ENCODE data around the gene TTC13. TPM values are rescaled to one million over a fixed set of nuclear protein-coding genes. Genes with fewer than 3 reads are reported as not detected.

Gene TTC13
- total and polyA plus RNA-seq, 2 of the 4 experiments (the other 2 are of a cell fraction), result 6.1 to 9.1 TPM

- H3K4me2 ChIP-seq (ENCODE audit: low read depth, low read length), result peak overlapping the region; percentile 87
- 0 out of 4 replicates have a peak overlapping the region, but pooled peaks of 1 of the 2 experiments have one; percentile 47 for H4K8ac ChIP-seq (ENCODE audit: low read depth in 2 of 2, low read length in 2 of 2)
- BruUV-seq (replicated peaks), result no TSS peak
- H3K4ac ChIP-seq (ENCODE audit: low read depth, low read length), result no peak overlapping the region
- peak overlapping the region; percentile 42; the same call in 1 of the 2 replicates for H3K9ac ChIP-seq (ENCODE audit: low read depth, low read length)
- intact Hi-C loops (cut with micrococcal nuclease) (loop anchor here (1.0 to 5.0 kb wide), 6 partner anchors 41 to 336 kb away; partner anchors contain the start of genes C1orf198 and COG2), in situ Hi-C loops (cut with MboI; ENCODE audit: low sequenced_read_pairs) (no loop called here), dilution Hi-C loops (cut with HindIII; ENCODE audit: low sequenced_read_pairs, unreplicated experiment) (no loop called here)
- H3K27ac ChIP-seq (ENCODE audit: insufficient read depth, low read length), result peak overlapping the region; percentile 15; the same call in 1 of the 2 replicates
- ATAC-seq (ENCODE audit: low read depth) (peak; percentile 12), DNase-seq (peak; percentile 11)
- H3K36me3 ChIP-seq (ENCODE audit: control insufficient read depth, insufficient read depth, low read length), result peaks cover 2% of the 10 kb centered on the region; the same call in 1 of the 2 replicates
- no peak overlapping the region for H2BK120ac ChIP-seq (ENCODE audit: low read depth, low read length)
- no peak overlapping the region for H4K91ac ChIP-seq (ENCODE audit: insufficient read depth, low read depth, low read length)
- peaks cover 4% of the 10 kb centered on the region for H3K4me1 ChIP-seq (ENCODE audit: control insufficient read depth, insufficient read depth, low read length)
- no peak overlapping the region for H2BK5ac ChIP-seq (ENCODE audit: low read depth, low read length, poor library complexity, severe bottlenecking)
- H2BK20ac ChIP-seq (ENCODE audit: low read depth, low read length), result no peak overlapping the region
- no peak overlapping the region for H2BK15ac ChIP-seq (ENCODE audit: low read depth, low read length)
- no peaks in the 10 kb centered on the region for H3K9me3 ChIP-seq (ENCODE audit: control insufficient read depth, insufficient read depth, low read length)
- peaks cover 2% of the 10 kb centered on the region; the same call in 1 of the 2 replicates for H3K9me1 ChIP-seq (ENCODE audit: insufficient read depth, low read length)
- peaks cover 33 to 41% of the 10 kb centered on the region in 2 experiments for H3K79me1 ChIP-seq (ENCODE audit: low read depth in 1 of 2, low read length in 2 of 2)
- no peaks in the 10 kb centered on the region for H3K27me3 ChIP-seq (ENCODE audit: control insufficient read depth, insufficient read depth, low read length)
- no peak overlapping the region for H3K23ac ChIP-seq (ENCODE audit: low read depth, low read length)
- H3K56ac ChIP-seq (ENCODE audit: extremely low read depth, insufficient read depth, low read length), result no peak overlapping the region
- ChIA-PET POLR2A (ENCODE audit: unreplicated experiment) (no interaction called here), CTCF (interaction anchor here (0.5 to 1.2 kb wide), 3 partner anchors 22 to 599 kb away, joined by 3 to 4 read pairs (median 3); no protein-coding TSS in a partner anchor)
- peak overlapping the region; percentile 97 for H2AFZ ChIP-seq (replicated peaks; ENCODE audit: low read length, poor library complexity)
- 19% methylated on average over 5 of the region's 52 CpGs; no CpG with 5 or more reads in 1 of the 2 experiments for WGBS, 2 experiments (ENCODE audit: extremely low coverage in 2 of 2, insufficient read length in 1 of 2)
- H3K18ac ChIP-seq (ENCODE audit: low read depth, low read length), result no peak overlapping the region
- H3K14ac ChIP-seq (replicated peaks; ENCODE audit: low read depth, low read length), result no peak overlapping the region
- TF ChIP-seq MXI1 (IDR thresholded peaks at IDR 0.05; ENCODE audit: borderline replicate concordance, low read depth, low read length) (no peak), FOS (IDR thresholded peaks at IDR 0.05; ENCODE audit: low read depth, low read length) (no peak)
- H2AK5ac ChIP-seq (ENCODE audit: low read depth, low read length), result no peak overlapping the region
- no peak overlapping the region for H4K5ac ChIP-seq (ENCODE audit: low read depth, low read length)
- peak overlapping the region; percentile 57 for H3K4me3 ChIP-seq (ENCODE audit: insufficient read depth, low read depth, low read length)
- peak overlapping the region; percentile 85 for H2AK9ac ChIP-seq (replicated peaks; ENCODE audit: low read depth, low read length, poor library complexity)
- no peaks in the 10 kb centered on the region for H4K20me1 ChIP-seq (ENCODE audit: insufficient read depth, low read length)
These were observed 735 bp downstream of the TTC13 start for GRCh38 chr1:230977761-230978490.
